WTC11 (cell line): ENCODE results near the gene TPK1.

Source experiments
- CTCF ChIP-seq: fragments of 200-600 bp; IDR thresholded peaks from 2 replicates; pipeline ENCODE4 v1.8.0; 2022; ENCODE audit warnings: antibody characterized with exemption
- NFE2L1 ChIP-seq: sonication (generic); formaldehyde crosslinking; IDR thresholded peaks from 2 replicates; pipeline ENCODE4 v1.8.1; 2023; ENCODE audit warnings: missing genetic modification reagents
- ZNF121 ChIP-seq: sonication (generic); formaldehyde crosslinking; IDR thresholded peaks from 2 replicates; pipeline ENCODE4 v1.8.0; 2023; ENCODE audit warnings: missing genetic modification reagents
- TF ChIP-seq, protein P1 (sequence below): sonication (generic); formaldehyde crosslinking; IDR thresholded peaks from 2 replicates; pipeline ENCODE4 v1.8.0; 2023; ENCODE audit warnings: mild to moderate bottlenecking, missing genetic modification reagents

GRCh38 chr7:144771927-144772326 lies 63.9 kb downstream of the TPK1 start:
- TF ChIP-seq, protein P1, sequence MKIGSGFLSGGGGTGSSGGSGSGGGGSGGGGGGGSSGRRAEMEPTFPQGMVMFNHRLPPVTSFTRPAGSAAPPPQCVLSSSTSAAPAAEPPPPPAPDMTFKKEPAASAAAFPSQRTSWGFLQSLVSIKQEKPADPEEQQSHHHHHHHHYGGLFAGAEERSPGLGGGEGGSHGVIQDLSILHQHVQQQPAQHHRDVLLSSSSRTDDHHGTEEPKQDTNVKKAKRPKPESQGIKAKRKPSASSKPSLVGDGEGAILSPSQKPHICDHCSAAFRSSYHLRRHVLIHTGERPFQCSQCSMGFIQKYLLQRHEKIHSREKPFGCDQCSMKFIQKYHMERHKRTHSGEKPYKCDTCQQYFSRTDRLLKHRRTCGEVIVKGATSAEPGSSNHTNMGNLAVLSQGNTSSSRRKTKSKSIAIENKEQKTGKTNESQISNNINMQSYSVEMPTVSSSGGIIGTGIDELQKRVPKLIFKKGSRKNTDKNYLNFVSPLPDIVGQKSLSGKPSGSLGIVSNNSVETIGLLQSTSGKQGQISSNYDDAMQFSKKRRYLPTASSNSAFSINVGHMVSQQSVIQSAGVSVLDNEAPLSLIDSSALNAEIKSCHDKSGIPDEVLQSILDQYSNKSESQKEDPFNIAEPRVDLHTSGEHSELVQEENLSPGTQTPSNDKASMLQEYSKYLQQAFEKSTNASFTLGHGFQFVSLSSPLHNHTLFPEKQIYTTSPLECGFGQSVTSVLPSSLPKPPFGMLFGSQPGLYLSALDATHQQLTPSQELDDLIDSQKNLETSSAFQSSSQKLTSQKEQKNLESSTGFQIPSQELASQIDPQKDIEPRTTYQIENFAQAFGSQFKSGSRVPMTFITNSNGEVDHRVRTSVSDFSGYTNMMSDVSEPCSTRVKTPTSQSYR = no peak
- TF ChIP-seq ZNF121 = no peak
- TF ChIP-seq NFE2L1 (CRISPR knock-in tag) = no peak
- no peak for TF ChIP-seq CTCF
